GM21737 (cell line): ENCODE data around the gene RCVRN.
"Not testable (repeated sequence)": the region's sequence is repeated elsewhere in the genome, so short reads cannot be mapped to it uniquely, and the experiment has no call there.

ENCODE experiments used
- ATAC-seq: cut with Tn5 transposase; IDR thresholded peaks from one replicate; pipeline ENCODE4 v1.9.1; 2021; ENCODE audit warnings: mild to moderate bottlenecking, moderate library complexity; ENCODE audit not compliant: unreplicated experiment

The RCVRN gene

DNA sequence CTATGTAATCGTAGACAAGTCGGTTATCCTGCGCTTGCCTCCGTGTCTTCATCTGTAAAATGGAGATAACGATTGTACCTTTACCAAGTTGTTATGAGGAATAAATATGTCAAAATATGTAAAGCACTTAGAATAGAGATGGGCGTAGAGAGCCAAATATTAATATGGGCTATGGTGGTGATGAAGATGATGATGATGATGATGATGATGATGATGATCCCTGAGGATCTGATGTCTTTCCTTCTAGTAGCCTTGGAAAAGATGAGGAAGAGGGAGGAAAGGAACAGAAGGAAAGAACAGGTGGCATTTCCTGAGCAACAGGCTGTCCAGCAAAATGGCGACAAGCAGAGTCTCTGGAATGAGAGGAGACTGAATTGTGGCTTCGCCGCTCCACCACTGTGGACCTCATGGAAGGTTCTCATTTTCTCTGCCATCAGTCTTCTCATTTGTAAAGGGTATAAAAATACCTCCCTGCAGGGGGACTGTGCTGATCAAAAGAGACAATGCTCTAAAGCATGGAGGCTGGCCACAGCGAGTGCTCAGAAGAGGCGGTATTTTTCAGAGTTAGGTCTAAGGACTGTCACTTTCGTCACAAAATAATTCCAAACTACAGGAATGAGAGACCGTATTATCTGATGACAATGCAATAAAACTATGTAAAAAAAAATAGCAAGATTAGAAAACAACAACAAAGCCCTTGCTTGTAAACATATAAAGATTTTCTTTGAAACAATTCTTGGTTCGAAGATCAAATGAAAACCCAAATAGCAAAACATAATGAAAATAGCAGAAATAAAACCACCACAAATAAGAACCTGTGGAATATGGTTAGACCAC lies 17.2 kb upstream of the RCVRN start:
- ATAC-seq, result no peak

DNA sequence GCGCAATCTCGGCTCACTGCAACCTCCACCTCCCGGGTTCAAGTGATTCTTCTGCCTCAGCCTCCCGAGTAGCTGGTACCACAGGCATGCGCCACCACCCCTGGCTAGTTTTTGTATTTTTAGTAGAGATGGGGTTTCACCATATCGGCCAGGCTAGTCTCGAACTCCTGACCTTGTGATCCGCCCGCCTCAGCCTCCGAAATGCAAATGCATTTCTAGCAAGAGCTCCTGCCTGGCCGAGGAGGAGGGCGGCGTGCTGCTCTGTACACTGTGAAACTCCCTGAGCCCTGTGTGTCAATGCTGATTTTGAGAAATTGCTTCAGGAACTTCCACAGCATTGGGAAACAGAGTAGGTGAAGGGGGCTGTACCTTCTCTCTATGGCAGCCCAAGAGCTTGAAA lies 16.1 kb upstream of the RCVRN start:
- not testable (repeated sequence) for ATAC-seq

GRCh38 chr17:9918804-9919352 lies 13.8 kb upstream of the RCVRN start:
- no peak for ATAC-seq

- no peak for ATAC-seq
Measured at GRCh38 chr17:9918352-9918751, 13.3 kb upstream of the RCVRN start.

- ATAC-seq, result no peak
Measured at GRCh38 chr17:9917801-9918200, 12.7 kb upstream of the RCVRN start.

GRCh38 chr17:9917131-9917530 lies 12.1 kb upstream of the RCVRN start:
- no peak for ATAC-seq

DNA sequence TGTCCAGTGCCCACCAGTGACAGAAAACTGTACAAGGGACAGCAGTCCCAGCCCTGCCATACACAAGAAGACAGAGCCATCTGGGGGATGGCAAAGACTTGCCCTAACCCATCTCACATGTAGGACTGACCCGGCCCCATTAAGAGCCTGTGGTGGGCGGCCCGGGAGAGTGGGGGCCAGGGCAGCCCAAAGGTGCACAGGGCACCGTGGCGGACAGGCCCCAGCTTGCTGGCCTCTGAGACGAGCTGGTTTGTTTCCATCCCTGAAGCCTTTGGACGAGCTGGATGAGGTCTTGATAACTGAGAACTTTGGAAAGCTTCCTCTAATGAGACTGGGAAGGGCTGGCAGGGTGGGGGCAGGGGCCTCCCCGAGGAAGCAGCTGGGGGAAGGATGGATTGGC lies 11.0 kb upstream of the RCVRN start:
- no peak for ATAC-seq

DNA sequence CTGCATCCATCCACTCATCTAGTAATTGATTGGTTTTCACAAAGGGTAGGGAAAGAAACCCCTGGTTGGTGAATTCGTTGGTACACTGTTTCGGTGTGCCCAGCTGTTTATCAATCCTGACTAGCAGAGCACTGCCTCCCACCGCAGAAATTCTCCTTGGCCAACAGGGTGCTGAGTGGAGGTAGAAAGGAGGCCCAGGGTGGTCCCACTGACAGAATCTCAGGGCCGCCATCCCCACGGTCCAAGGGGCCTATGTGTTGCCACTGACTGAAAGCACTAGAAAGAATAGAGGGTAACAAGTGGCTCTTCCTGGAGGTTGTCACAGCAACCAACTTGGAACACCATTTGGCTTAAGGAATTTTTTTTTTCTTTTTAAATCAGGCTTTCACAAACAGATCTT lies 8.4 kb upstream of the RCVRN start:
- no peak for ATAC-seq

DNA sequence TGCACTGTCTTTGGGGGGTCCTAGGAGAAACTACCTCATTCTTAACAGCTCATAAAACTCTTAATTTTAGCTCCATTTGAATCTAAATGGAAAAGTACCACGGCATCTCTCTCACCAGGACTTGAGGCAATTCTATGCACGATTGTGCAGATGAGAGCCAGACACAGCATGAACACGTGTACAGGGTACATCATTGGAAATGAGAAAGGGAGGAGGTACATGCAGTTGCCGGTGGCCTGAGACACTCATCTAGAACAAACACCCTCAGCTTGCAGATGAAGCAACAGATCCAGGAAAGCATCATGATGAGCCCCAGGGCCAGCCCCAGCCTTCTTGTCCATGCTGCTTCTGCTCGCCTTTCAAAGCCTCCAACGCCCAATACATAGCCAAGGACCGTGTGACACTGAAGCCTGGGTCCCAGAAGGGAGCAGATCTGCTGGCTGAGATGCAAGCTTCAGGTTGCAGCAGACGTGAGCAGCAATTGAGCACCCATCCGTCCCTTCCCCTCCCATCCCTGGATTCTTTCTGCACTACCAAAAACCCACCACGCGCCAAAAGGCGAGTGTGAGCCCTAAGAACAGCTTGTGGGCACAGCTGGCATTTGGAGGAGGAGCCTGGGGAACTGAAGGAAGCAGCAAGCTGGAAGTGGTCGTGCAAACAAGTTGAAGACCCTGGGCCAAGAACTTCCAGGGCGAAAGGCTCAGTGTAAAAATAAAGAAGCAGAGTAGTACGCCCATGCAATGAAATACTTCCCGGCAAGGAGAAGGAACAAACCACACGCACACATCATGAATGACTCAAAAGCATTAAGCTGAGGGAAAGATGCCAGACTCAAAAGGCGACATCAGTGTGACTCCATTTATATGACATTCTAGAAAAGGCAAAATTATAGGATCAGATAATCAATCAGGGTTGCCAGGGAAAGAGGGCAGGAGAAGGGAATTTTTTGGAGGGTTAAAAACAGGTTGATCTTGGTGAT lies 7.3 kb upstream of the RCVRN start:
- ATAC-seq, result no peak

GRCh38 chr17:9911089-9911488 lies 6.0 kb upstream of the RCVRN start:
- ATAC-seq, result no peak

GRCh38 chr17:9908649-9909042 lies 3.6 kb upstream of the RCVRN start:
- no peak for ATAC-seq

- ATAC-seq, result no peak
Measured at GRCh38 chr17:9907883-9908648, 3.0 kb upstream of the RCVRN start.

DNA sequence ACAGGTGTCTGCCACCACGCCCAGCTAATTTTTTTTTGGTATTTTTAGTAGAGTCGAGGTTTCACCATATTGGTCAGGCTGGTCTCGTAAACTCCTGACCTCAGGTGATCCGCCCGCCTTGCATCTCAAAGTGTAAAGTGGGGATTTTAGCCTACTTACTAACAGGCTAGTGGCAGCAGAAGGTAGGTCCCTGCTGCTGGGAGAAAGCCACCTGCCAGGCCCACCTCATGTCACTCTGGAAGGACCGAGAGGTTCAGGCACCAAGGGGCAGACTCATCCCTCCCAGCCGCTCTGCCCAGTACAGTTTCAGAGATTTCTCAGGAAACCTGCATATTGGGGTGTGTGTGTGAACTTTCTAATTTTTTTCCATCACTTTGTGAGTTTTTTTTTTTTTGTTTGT lies 2.1 kb upstream of the RCVRN start:
- ATAC-seq, result no peak

DNA sequence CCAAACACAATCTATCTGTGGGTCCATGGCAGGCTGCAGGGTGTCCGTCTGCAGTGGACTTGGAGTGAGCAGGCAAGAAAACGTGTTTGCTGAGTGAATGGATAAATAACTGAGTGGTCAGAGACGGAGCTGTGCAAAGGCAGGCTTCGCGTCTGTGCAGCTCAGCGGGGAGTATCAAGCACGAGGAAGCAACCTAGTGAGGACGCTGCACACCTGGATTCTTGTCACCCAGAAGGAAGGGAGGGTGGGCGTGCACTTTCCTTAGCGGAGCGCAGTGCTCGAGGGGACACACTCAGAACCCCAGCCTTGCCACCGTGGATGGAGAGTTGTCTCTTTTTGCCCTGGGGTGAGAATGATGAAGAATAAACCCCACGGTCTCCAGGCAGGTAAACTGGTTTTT lies 1.5 kb upstream of the RCVRN start:
- ATAC-seq, result no peak

- ATAC-seq, result no peak
Measured at GRCh38 chr17:9905902-9906301, 831 bp upstream of the RCVRN start.

- ATAC-seq, result no peak
Measured at GRCh38 chr17:9904277-9905077, 594 bp downstream of the RCVRN start.

DNA sequence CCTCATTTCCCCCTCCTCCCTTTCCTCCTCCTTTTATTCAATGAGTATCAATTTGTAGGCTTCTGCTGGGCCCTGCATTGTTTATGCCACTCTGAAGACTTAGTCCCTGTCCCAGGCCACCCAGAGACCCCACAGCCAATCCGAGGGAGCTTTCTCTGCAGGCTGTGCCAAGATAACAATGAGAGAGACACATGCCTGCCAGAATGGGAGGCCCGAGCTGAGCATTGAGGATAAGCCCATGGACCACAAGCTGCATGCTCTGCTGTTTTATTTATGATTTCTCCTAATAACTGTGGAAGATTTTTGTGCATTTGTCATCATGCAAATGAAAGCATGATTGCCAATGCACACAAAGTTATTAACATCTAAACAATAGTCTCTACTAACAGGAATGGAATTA lies 3.0 kb downstream of the RCVRN start:
- no peak for ATAC-seq

DNA sequence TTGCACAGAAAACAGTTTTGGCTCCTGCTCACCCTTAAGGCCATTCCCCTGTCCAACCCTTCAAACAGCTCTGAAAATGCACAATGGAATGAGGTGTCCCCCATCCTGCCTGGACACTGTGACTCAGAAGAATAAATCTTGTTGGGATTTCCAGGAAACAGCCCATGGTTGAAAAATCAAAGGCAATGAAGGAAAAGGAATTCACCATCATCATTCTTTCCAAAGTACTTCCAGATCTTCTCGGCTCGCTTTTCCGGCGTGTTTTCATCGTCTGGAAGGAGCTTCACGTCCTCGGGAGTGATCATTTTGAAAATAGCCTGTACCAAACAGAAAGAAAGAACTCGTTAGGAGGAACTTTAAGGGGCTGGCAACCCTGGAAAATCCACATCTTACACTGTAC lies 4.3 kb downstream of the RCVRN start:
- no peak for ATAC-seq

DNA sequence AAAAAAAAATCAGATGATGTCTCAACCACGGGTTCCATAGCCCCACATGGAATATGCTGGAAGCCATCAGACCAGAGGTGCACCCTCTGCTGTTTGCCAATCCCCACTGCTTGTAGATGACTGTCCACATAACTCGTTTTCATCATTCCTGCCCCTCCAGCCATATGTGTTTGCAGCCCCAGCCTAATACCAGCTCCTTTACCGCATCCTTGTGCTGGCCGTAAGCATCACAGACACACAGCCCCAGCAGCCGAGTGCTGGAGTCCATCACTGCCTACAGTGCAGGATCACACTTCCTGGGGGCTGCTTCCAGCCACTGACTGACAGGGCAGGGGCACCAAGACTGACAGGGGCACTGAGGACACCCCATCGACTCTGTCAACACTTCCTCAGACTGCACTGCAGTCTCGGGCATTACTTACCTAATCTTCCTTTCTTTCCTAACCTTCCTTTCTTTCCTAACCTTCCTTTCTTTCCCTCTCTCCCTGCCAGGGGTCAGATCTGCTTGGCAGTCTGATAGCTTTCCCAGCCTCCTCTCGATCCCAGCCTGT lies 5.0 kb downstream of the RCVRN start:
- ATAC-seq, result no peak
